Tibial nerve (tissue), 4 donors: Measurements from ENCODE around the gene ADD3.

Source experiments
- EP300 ChIP-seq, 2 donors: sonication (generic); formaldehyde crosslinking; IDR thresholded peaks; one replicate each; pipeline ENCODE4 v1.6.1; 2017; ENCODE audit warnings: antibody characterized with exemption in 2 of 2, mild to moderate bottlenecking in 1 of 2
- TF ChIP-seq, protein P1 (sequence below), 5 experiments: fragments of 200-600 bp in 3 of 5; fragments of 450-650 bp in 2 of 5; sonication (generic) in 3 of 5; IDR thresholded peaks; one replicate each; pipeline ENCODE4 v1.5.1; 2016 to 2019; ENCODE audit warnings: antibody characterized with exemption in 5 of 5, mild to moderate bottlenecking in 3 of 5, moderate library complexity in 2 of 5

DNA sequence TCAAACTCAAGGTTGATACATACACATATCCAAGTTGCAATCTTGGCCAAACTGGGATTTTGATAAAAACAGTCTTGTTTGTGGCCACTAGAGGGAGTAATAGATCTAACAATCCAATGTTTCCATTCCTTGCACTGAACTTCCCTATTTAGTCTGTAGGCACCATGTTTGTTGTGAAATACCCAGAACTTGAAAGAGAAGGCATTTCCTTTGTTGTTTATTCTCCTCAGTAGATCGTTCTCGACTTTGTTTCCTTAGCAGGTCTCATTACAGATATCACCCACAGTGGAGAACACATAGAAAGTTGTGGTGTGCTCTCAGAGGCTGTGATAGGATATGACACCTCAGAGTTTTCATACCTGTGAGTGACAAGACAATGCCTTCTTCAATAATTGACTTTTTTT lies 129.4 kb downstream of the ADD3 start:
- TF ChIP-seq, protein P1, sequence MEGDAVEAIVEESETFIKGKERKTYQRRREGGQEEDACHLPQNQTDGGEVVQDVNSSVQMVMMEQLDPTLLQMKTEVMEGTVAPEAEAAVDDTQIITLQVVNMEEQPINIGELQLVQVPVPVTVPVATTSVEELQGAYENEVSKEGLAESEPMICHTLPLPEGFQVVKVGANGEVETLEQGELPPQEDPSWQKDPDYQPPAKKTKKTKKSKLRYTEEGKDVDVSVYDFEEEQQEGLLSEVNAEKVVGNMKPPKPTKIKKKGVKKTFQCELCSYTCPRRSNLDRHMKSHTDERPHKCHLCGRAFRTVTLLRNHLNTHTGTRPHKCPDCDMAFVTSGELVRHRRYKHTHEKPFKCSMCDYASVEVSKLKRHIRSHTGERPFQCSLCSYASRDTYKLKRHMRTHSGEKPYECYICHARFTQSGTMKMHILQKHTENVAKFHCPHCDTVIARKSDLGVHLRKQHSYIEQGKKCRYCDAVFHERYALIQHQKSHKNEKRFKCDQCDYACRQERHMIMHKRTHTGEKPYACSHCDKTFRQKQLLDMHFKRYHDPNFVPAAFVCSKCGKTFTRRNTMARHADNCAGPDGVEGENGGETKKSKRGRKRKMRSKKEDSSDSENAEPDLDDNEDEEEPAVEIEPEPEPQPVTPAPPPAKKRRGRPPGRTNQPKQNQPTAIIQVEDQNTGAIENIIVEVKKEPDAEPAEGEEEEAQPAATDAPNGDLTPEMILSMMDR (IDR thresholded peaks at IDR 0.05) = peak; percentile 51 to 95 (median 80)
- TF ChIP-seq EP300 (IDR thresholded peaks at IDR 0.05) = peak in 1 of 2 donors; percentile 77
